ENCODE results near the gene MAPT.

The MAPT gene

GRCh38 chr17:45976391-45976754 lies 82.0 kb downstream of the MAPT start:
- no peak for DNase-seq

GRCh38 chr17:45976755-45977505 lies 82.6 kb downstream of the MAPT start:
- no peak for DNase-seq

GRCh38 chr17:45977506-45977824 lies 83.1 kb downstream of the MAPT start:
- no peak for DNase-seq

GRCh38 chr17:45977976-45978626 lies 83.7 kb downstream of the MAPT start:
- DNase-seq: no peak

- no peak for DNase-seq
Measured at GRCh38 chr17:45979137-45979536, 84.8 kb downstream of the MAPT start.

- DNase-seq: no peak
Measured at GRCh38 chr17:45980855-45981254, 86.5 kb downstream of the MAPT start.

GRCh38 chr17:45981306-45981705 lies 87.0 kb downstream of the MAPT start:
- no peak for DNase-seq

- DNase-seq: no peak
Measured at GRCh38 chr17:45982791-45983613, 88.6 kb downstream of the MAPT start.

GRCh38 chr17:45983614-45984310 lies 89.4 kb downstream of the MAPT start:
- DNase-seq: no peak

- no peak for DNase-seq
Measured at GRCh38 chr17:45984368-45984767, 90.0 kb downstream of the MAPT start.

- DNase-seq: no peak
Measured at GRCh38 chr17:45985447-45985846, 91.1 kb downstream of the MAPT start.

GRCh38 chr17:45986056-45986455 lies 91.7 kb downstream of the MAPT start:
- DNase-seq: no peak

GRCh38 chr17:45987706-45988105 lies 93.4 kb downstream of the MAPT start:
- DNase-seq: no peak

GRCh38 chr17:45989759-45990158 lies 95.4 kb downstream of the MAPT start:
- DNase-seq: no peak

GRCh38 chr17:45990886-45991285 lies 96.5 kb downstream of the MAPT start:
- no peak for DNase-seq

- no peak for DNase-seq
Measured at GRCh38 chr17:45991341-45991740, 97.0 kb downstream of the MAPT start.

GRCh38 chr17:45992175-45992574 lies 97.8 kb downstream of the MAPT start:
- no peak for DNase-seq

- DNase-seq: no peak
Measured at GRCh38 chr17:45992904-45993303, 98.5 kb downstream of the MAPT start.

- DNase-seq: no peak
Measured at GRCh38 chr17:45993962-45994627, 99.7 kb downstream of the MAPT start.

GRCh38 chr17:45994987-45995386 lies 100.6 kb downstream of the MAPT start:
- DNase-seq: no peak

GRCh38 chr17:45995627-45996270 lies 101.4 kb downstream of the MAPT start:
- no peak for DNase-seq

GRCh38 chr17:45996282-45996937 lies 102.1 kb downstream of the MAPT start:
- no peak for DNase-seq

Data from activated T-cell treated with anti-CD3 and anti-CD28 coated beads, Interleukin-2, amount 50 U/mL, for 48 hours (primary cell).